ENCODE data around the gene SNX1. TPM values are rescaled to one million over a fixed set of nuclear protein-coding genes. Genes with fewer than 3 reads are reported as not detected.

SNX1 gene
- total and polyA plus RNA-seq, 2 experiments from 2014 or later = 40.5 to 102 TPM

GRCh38 chr15:64122936-64123351 is 27.2 kb downstream of the SNX1 start:
- no peak for DNase-seq
- 100% methylated on average over 3 of the region's 3 CpGs for WGBS, 2 experiments (ENCODE audit: low coverage in 1 of 2, low lambda C conversion rate in 2 of 2, missing lambda C conversion rate in 2 of 2)

GRCh38 chr15:64125978-64126377 is 30.2 kb downstream of the SNX1 start:
- in situ Hi-C loops (cut with MboI) = no loop called here
- H3F3A ChIP-seq (ENCODE audit: insufficient read depth) = no peaks in the 10 kb centered on the region
- no peak overlapping the region for H3K4me2 ChIP-seq (ENCODE audit: unreplicated experiment)
- no peak overlapping the region for H3K27ac ChIP-seq
- TF ChIP-seq EZH2phosphoT487 (IDR thresholded peaks at IDR 0.05; ENCODE audit: insufficient read depth, low read depth) = no peak
- H3K9me3 ChIP-seq (ENCODE audit: low read depth) = no peaks in the 10 kb centered on the region
- H4K20me1 ChIP-seq (ENCODE audit: insufficient read depth) = no peaks in the 10 kb centered on the region
- no peaks in the 10 kb centered on the region for H3K9me2 ChIP-seq (ENCODE audit: insufficient read depth)
- WGBS, 2 experiments (ENCODE audit: low coverage in 1 of 2, low lambda C conversion rate in 2 of 2, missing lambda C conversion rate in 2 of 2) = 65 to 67% methylated on average over 3 of the region's 3 CpGs
- DNase-seq = no peak
- H3K4me1 ChIP-seq (ENCODE audit: insufficient read depth) = no peaks in the 10 kb centered on the region
- H3K9ac ChIP-seq = no peak overlapping the region
- H2AFZ ChIP-seq = no peak overlapping the region
- no peaks in the 10 kb centered on the region for H3K27me3 ChIP-seq (replicated peaks; ENCODE audit: insufficient read depth)
- peaks cover 70% of the 10 kb centered on the region for H3K36me3 ChIP-seq (ENCODE audit: low read depth)
- no peaks in the 10 kb centered on the region for H3K79me2 ChIP-seq (ENCODE audit: insufficient read depth)
- no peak overlapping the region for H3K4me3 ChIP-seq

More at GRCh38 chr15:64122936-64123351, 27.2 kb downstream of the SNX1 start:
- in situ Hi-C loops (cut with MboI) = no loop called here
- Histone ChIP-seq H4K20me1 (ENCODE audit: insufficient read depth) (no peaks in the 10 kb centered on the region), H3K9ac (no peak overlapping the region), H3K4me3 (no peak overlapping the region), H3K79me2 (ENCODE audit: insufficient read depth) (0 out of 2 replicates have a peak, but pooled peaks cover 12% of the 10 kb centered on the region), H3K4me1 (ENCODE audit: insufficient read depth) (no peaks in the 10 kb centered on the region), H3K9me2 (ENCODE audit: insufficient read depth) (no peaks in the 10 kb centered on the region), H2AFZ (no peak overlapping the region), H3K36me3 (ENCODE audit: low read depth) (peaks cover 66% of the 10 kb centered on the region), H3K27ac (no peak overlapping the region), H3F3A (ENCODE audit: insufficient read depth) (no peaks in the 10 kb centered on the region), H3K9me3 (ENCODE audit: low read depth) (no peaks in the 10 kb centered on the region), H3K27me3 (replicated peaks; ENCODE audit: insufficient read depth) (no peaks in the 10 kb centered on the region), H3K4me2 (ENCODE audit: unreplicated experiment) (no peak overlapping the region)
- TF ChIP-seq EZH2phosphoT487 (IDR thresholded peaks at IDR 0.05; ENCODE audit: insufficient read depth, low read depth) = no peak
- no peak for TF ChIP-seq EZH2 (IDR thresholded peaks at IDR 0.05; ENCODE audit: insufficient read depth, poor library complexity, severe bottlenecking)

- Histone ChIP-seq H3K4me3 (no peak overlapping the region), H3F3A (ENCODE audit: insufficient read depth) (no peaks in the 10 kb centered on the region), H3K36me3 (ENCODE audit: low read depth) (peaks cover 71% of the 10 kb centered on the region), H3K4me2 (ENCODE audit: unreplicated experiment) (no peak overlapping the region), H3K4me1 (ENCODE audit: insufficient read depth) (no peaks in the 10 kb centered on the region), H3K9me3 (ENCODE audit: low read depth) (no peaks in the 10 kb centered on the region), H3K27ac (no peak overlapping the region), H3K9ac (no peak overlapping the region), H3K9me2 (ENCODE audit: insufficient read depth) (no peaks in the 10 kb centered on the region), H4K20me1 (ENCODE audit: insufficient read depth) (no peaks in the 10 kb centered on the region), H3K79me2 (ENCODE audit: insufficient read depth) (no peaks in the 10 kb centered on the region), H3K27me3 (replicated peaks; ENCODE audit: insufficient read depth) (no peaks in the 10 kb centered on the region), H2AFZ (no peak overlapping the region)
- DNase-seq = no peak
- WGBS, 2 experiments (ENCODE audit: low coverage in 1 of 2, low lambda C conversion rate in 2 of 2, missing lambda C conversion rate in 2 of 2) = 80 to 86% methylated on average over 6 of the region's 6 CpGs
- TF ChIP-seq EZH2phosphoT487 (IDR thresholded peaks at IDR 0.05; ENCODE audit: insufficient read depth, low read depth) (no peak), EZH2 (IDR thresholded peaks at IDR 0.05; ENCODE audit: insufficient read depth, poor library complexity, severe bottlenecking) (no peak)
- in situ Hi-C loops (cut with MboI) = no loop called here
These were observed 31.9 kb downstream of the SNX1 start for GRCh38 chr15:64127521-64128270.

GRCh38 chr15:64130159-64130558 is 34.4 kb downstream of the SNX1 start:
- no peak overlapping the region for H3K9ac ChIP-seq
- no peak overlapping the region for H2AFZ ChIP-seq
- H3F3A ChIP-seq (ENCODE audit: insufficient read depth) = no peaks in the 10 kb centered on the region
- H3K27me3 ChIP-seq (replicated peaks; ENCODE audit: insufficient read depth) = no peaks in the 10 kb centered on the region
- no peak overlapping the region for H3K4me2 ChIP-seq (ENCODE audit: unreplicated experiment)
- no peak for TF ChIP-seq EZH2 (IDR thresholded peaks at IDR 0.05; ENCODE audit: insufficient read depth, poor library complexity, severe bottlenecking)
- no peak for TF ChIP-seq EZH2phosphoT487 (IDR thresholded peaks at IDR 0.05; ENCODE audit: insufficient read depth, low read depth)
- in situ Hi-C loops (cut with MboI) = no loop called here
- peaks cover 54% of the 10 kb centered on the region for H3K36me3 ChIP-seq (ENCODE audit: low read depth)
- H3K27ac ChIP-seq = no peak overlapping the region
- no peaks in the 10 kb centered on the region for H3K9me2 ChIP-seq (ENCODE audit: insufficient read depth)
- no peaks in the 10 kb centered on the region for H3K4me1 ChIP-seq (ENCODE audit: insufficient read depth)
- no peak overlapping the region for H3K4me3 ChIP-seq
- no peaks in the 10 kb centered on the region for H3K79me2 ChIP-seq (ENCODE audit: insufficient read depth)
- no peaks in the 10 kb centered on the region for H4K20me1 ChIP-seq (ENCODE audit: insufficient read depth)
- WGBS, 2 experiments (ENCODE audit: low coverage in 1 of 2, low lambda C conversion rate in 2 of 2, missing lambda C conversion rate in 2 of 2) = 98 to 100% methylated on average over 3 of the region's 3 CpGs
- H3K9me3 ChIP-seq (ENCODE audit: low read depth) = no peaks in the 10 kb centered on the region
- DNase-seq = no peak
